Sigmoid colon (tissue), 3 donors: Measurements from ENCODE around the gene GLP1R.

ENCODE experiments used
- POLR2A ChIP-seq, 2 donors: fragments of 450-650 bp; IDR thresholded peaks; one replicate each; pipeline ENCODE4 v1.6.1; 2016; ENCODE audit warnings: antibody characterized with exemption in 2 of 2, mild to moderate bottlenecking in 2 of 2, moderate library complexity in 2 of 2
- TF ChIP-seq, protein P1 (sequence below), 4 experiments: fragments of 450-650 bp in 3 of 4; fragments of 200-600 bp in 1 of 4; IDR thresholded peaks; one replicate each; pipeline ENCODE4 v1.5.1; 2016 to 2019; ENCODE audit warnings: antibody characterized with exemption in 4 of 4, mild to moderate bottlenecking in 3 of 4, moderate library complexity in 2 of 4

DNA sequence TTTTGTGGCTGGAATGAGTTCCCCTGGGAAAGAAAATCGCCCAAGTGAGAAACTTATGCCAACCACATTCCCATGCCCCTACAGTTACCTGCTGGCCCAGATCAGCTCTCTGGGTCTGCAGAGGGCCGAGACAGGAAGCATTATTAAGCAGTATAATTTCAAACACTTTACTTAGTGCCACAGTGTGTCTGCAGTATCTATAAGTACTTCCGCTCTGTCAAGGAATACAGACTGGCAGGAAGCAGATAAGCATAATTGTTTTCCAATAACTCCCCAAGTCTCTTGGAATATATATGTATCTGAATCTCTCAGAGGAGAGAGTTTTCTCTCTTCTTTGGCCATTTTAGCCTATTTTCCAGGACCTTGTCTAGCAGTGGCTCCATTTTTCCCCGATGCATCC, 41.5 kb downstream of the GLP1R start:
- TF ChIP-seq, protein P1, sequence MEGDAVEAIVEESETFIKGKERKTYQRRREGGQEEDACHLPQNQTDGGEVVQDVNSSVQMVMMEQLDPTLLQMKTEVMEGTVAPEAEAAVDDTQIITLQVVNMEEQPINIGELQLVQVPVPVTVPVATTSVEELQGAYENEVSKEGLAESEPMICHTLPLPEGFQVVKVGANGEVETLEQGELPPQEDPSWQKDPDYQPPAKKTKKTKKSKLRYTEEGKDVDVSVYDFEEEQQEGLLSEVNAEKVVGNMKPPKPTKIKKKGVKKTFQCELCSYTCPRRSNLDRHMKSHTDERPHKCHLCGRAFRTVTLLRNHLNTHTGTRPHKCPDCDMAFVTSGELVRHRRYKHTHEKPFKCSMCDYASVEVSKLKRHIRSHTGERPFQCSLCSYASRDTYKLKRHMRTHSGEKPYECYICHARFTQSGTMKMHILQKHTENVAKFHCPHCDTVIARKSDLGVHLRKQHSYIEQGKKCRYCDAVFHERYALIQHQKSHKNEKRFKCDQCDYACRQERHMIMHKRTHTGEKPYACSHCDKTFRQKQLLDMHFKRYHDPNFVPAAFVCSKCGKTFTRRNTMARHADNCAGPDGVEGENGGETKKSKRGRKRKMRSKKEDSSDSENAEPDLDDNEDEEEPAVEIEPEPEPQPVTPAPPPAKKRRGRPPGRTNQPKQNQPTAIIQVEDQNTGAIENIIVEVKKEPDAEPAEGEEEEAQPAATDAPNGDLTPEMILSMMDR (IDR thresholded peaks at IDR 0.05) = no peak
- TF ChIP-seq POLR2A (IDR thresholded peaks at IDR 0.05) = no peak
